ENCODE data around the gene TRO.

The TRO gene, protein sequence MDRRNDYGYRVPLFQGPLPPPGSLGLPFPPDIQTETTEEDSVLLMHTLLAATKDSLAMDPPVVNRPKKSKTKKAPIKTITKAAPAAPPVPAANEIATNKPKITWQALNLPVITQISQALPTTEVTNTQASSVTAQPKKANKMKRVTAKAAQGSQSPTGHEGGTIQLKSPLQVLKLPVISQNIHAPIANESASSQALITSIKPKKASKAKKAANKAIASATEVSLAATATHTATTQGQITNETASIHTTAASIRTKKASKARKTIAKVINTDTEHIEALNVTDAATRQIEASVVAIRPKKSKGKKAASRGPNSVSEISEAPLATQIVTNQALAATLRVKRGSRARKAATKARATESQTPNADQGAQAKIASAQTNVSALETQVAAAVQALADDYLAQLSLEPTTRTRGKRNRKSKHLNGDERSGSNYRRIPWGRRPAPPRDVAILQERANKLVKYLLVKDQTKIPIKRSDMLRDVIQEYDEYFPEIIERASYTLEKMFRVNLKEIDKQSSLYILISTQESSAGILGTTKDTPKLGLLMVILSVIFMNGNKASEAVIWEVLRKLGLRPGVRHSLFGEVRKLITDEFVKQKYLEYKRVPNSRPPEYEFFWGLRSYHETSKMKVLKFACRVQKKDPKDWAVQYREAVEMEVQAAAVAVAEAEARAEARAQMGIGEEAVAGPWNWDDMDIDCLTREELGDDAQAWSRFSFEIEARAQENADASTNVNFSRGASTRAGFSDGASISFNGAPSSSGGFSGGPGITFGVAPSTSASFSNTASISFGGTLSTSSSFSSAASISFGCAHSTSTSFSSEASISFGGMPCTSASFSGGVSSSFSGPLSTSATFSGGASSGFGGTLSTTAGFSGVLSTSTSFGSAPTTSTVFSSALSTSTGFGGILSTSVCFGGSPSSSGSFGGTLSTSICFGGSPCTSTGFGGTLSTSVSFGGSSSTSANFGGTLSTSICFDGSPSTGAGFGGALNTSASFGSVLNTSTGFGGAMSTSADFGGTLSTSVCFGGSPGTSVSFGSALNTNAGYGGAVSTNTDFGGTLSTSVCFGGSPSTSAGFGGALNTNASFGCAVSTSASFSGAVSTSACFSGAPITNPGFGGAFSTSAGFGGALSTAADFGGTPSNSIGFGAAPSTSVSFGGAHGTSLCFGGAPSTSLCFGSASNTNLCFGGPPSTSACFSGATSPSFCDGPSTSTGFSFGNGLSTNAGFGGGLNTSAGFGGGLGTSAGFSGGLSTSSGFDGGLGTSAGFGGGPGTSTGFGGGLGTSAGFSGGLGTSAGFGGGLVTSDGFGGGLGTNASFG (N-terminal part only)

DNA sequence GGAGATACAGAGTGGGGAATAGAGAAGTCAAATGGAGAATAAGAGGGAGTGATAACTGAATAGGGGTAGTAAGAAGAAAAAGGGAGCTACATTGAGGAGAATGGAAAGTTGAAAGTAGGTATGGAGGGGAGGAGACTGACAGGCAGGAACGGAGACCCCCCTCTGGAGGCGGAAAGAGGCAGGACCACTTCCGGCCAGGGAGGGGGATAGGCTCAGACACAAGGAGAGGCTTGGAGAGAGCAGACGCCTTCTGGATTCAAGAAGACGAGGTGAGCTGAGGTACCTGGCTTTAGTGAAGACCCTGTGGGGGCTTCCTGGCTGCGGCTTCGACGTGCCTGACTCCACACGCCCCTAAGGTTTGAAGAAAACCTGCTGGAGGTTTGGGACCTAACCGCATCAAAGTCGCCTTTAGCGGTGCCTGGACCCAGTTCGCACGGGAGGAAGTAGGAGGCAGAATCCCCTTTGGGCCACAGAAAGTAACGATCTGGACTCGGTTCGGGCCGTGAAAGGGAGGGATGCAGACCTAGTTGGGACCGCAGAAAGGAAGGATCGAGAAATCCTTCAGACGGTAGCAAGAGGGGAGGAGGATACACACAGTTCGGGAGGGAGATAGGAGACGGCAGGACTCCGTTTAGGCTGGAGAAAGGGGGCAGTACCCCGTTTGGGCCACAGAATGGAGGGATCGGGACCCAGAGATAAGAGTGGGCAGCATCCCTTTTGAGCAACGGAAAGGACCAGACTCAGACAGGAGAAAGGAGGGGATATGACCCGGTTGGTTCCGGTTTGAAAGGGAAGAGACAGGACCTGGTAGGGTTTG, at the start of gene TRO:
Gene TRO (plus strand): TSS at position 215 of the 817 bp plus-strand sequence. CDS start 1,423 bp downstream, outside the sequence.
- in situ Hi-C loops (cut with HindIII; ENCODE audit: low sequenced_read_pairs): no loop called here
- TF ChIP-seq, protein P1, sequence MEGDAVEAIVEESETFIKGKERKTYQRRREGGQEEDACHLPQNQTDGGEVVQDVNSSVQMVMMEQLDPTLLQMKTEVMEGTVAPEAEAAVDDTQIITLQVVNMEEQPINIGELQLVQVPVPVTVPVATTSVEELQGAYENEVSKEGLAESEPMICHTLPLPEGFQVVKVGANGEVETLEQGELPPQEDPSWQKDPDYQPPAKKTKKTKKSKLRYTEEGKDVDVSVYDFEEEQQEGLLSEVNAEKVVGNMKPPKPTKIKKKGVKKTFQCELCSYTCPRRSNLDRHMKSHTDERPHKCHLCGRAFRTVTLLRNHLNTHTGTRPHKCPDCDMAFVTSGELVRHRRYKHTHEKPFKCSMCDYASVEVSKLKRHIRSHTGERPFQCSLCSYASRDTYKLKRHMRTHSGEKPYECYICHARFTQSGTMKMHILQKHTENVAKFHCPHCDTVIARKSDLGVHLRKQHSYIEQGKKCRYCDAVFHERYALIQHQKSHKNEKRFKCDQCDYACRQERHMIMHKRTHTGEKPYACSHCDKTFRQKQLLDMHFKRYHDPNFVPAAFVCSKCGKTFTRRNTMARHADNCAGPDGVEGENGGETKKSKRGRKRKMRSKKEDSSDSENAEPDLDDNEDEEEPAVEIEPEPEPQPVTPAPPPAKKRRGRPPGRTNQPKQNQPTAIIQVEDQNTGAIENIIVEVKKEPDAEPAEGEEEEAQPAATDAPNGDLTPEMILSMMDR (IDR thresholded peaks at IDR 0.05; ENCODE audit: low read depth, low read length): peak; percentile 18
- peak; percentile 4 for DNase-seq (ENCODE audit: low read depth, low spot score)
- peak within 1 kb of the TSS; percentile 79 for H3K4me3 ChIP-seq (ENCODE audit: low read depth, low read length)

DNA sequence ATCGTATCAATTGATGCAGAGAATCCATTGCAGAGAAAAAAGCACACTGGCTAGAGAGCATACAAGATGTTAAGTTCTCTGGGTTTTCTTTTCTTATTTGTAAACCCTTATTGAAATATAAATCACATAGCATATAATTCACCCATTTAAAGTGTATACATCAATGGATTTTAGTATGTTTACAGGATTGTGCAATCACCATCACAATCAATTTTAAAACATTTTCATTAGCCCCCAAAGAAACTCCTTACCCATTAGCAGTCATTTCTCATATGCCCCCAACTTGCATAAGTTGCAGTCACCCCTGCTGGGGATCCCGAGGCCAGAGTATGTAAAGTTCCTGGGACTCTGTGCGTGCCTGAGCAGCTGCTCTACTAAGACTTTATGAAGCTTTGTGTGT, 34.9 kb upstream of the TRO start:
- TF ChIP-seq, protein P1 (IDR thresholded peaks at IDR 0.05; ENCODE audit: low read depth, low read length): no peak
- no peak for DNase-seq (ENCODE audit: low read depth, low spot score)
- no peak overlapping the region for H3K4me3 ChIP-seq (ENCODE audit: low read depth, low read length)
- in situ Hi-C loops (cut with HindIII; ENCODE audit: low sequenced_read_pairs): no loop called here

DNA sequence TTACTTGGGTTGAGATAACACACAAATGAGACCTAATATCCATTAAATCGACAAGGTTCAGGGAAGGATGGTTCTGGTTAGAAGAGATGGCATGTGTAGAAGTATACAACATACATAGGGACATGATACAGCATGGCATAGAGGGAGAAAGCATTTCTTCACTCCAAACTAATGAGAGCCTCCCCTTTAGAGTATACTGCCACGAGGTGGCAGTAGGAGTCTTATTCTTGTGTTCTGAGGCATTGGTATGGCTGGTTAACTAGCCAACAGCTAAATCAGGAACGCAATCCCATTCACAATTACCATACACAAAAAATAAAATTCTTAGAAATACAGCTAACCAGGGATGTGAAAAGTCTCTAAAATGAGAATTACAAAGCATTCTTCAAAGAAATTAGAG, 29.1 kb upstream of the TRO start:
- in situ Hi-C loops (cut with HindIII; ENCODE audit: low sequenced_read_pairs): no loop called here
- TF ChIP-seq, protein P1 (IDR thresholded peaks at IDR 0.05; ENCODE audit: low read depth, low read length): peak; percentile 36
- no peak overlapping the region for H3K4me3 ChIP-seq (ENCODE audit: low read depth, low read length)
- DNase-seq (ENCODE audit: low read depth, low spot score): peak; percentile 33

DNA sequence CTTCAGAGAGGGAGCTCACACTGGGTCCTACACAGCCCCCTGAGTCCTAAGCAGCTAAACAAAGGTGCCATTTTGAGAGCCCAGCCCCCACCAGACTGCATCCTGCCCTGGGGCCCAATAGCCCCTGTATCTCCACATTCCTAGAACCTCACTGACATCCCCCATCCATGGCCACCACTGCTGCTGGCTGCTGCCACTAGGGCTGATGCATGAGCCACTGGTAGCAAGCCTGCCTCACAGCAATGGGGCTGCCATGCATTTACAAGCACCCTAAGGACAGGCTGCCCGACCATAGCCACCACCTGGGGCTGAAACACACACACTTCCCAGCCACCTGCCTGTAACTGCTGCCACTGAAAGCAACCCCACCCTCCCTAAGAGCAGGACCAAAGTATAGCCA, 26.5 kb upstream of the TRO start:
- no peak for DNase-seq (ENCODE audit: low read depth, low spot score)
- TF ChIP-seq, protein P1 (IDR thresholded peaks at IDR 0.05; ENCODE audit: low read depth, low read length): no peak
- no peak overlapping the region for H3K4me3 ChIP-seq (ENCODE audit: low read depth, low read length)
- in situ Hi-C loops (cut with HindIII; ENCODE audit: low sequenced_read_pairs): no loop called here

DNA sequence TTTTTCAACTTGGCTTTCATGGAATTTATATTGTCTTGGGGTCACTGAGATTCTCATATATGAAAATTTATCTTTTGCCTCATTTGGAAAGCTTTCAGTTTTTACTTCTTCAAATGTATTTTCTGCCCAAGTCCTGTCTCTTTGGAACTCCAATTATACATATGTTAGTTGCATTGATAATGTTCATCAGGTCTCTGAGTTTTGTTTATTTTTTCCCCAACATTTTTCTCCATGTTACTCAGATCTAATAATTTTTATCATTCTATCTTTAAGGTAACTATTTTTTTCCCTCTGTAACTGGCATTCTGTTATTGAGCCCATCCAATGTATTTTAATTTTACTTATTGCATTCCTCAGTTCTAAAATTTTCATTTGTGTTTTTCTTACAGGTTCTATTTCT, 10.7 kb upstream of the TRO start:
- TF ChIP-seq, protein P1 (IDR thresholded peaks at IDR 0.05; ENCODE audit: low read depth, low read length): no peak
- H3K4me3 ChIP-seq (ENCODE audit: low read depth, low read length): no peak overlapping the region
- in situ Hi-C loops (cut with HindIII; ENCODE audit: low sequenced_read_pairs): no loop called here
- DNase-seq (ENCODE audit: low read depth, low spot score): peak; percentile 15
